NCI-H510A treated with DMSO at 0.1 percent for 48 hours (cell line): ENCODE results near the gene GOLGA6A.
"Not testable (repeated sequence)": the region's sequence is repeated elsewhere in the genome, so short reads cannot be mapped to it uniquely, and the experiment has no call there.

Experiments used
- DNase-seq: peaks from one replicate; lab custom pipeline; 2025; lab: John Stamatoyannopoulos, UW

Gene GOLGA6A

DNA sequence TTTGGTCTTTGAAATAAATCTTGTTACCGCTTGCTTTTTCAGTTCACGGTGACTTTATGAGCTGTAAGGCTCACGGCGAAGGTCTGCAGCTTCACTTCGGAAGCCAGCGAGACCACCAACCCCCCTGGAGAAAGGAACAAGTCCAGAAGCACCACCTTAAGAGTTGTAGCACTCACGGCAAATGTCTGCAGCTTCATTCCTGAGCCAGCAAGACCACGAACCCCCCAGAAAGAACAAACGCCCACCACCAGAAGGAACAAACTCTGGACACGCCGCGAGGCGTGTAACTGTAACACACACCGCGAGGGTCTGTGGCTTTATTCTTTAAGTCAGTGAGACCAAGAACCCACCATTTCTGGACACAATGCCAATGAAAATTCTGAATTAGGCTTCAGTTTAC, 28.8 kb downstream of the GOLGA6A start:
- DNase-seq, result no peak

DNA sequence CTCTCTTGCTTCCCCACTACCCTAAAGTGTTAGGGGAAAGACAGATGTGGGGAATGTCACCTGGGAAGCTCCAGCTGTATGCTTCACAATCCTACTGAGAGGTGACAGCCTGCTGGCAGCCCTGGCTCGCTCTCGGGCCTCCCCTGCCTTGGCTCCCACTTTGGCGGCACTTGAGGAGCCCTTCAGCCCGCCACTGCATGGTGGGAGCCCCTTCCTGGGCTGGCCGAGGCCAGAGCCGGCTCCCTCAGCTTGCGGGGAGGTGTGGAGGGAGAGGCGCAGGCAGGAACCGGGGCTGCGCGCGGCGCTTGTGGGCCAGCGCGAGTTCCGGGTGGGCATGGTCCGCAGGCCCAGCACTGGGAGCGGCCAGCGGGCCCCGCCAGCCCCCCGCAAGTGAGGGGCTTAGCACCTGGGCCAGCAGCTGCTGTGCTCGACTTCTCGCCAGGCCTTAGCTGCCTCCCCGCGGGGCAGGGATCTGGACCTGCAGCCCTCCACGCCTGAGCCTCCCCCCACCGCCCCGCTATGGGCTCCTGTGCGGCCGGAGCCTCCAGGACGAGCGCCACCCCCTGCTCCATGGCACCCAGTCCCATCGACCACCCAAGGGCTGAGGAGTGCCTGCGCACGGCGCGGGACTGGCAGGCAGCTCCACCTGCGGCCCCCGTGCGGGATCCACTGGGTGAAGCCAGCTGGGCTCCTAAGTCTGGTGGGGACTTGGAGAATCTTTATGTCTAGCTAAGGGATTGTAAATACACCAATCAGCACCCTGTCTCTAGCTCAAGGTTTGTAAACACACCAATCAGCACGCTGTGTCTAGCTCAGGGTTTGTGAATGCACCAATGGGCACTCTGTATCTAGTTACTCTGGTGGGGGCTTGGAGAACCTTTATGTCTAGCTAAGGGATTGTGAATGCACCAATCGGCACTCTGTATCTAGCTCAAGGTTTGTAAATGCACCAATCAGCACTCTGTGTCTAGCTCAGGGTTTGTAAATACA, 29.8 kb downstream of the GOLGA6A start:
- DNase-seq, result not testable (repeated sequence)

DNA sequence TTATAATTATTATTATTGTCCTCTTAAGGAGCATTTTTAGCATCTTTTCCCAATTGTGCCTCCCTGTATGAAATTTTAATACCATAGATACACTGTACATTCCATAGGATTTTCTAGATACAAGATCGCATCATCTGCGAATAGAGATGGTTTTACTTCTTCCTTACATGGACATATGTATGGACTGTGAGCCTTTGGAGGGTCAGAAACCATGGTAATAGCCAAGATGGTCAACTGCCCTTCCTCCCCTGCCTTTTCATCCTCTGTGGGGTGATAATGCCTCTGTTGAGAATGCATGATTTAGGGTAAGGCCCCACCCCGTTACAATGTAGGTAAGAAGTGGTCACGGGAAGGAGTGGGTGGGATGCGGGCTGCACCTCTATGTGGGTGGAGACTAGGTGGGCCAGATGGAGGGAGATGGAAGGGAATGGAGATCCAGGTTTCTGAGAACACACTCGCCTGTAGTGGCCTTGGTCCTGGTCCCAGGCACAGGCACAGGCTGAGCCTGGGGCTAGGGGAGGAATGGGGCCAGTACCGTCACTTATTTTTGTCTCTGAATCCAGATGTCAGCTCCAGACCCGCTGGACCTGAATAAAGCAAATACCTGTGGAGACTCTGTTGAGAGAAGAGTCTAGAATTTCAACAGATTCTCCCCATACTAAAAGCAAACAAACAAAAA, 31.7 kb downstream of the GOLGA6A start:
- DNase-seq, result no peak

DNA sequence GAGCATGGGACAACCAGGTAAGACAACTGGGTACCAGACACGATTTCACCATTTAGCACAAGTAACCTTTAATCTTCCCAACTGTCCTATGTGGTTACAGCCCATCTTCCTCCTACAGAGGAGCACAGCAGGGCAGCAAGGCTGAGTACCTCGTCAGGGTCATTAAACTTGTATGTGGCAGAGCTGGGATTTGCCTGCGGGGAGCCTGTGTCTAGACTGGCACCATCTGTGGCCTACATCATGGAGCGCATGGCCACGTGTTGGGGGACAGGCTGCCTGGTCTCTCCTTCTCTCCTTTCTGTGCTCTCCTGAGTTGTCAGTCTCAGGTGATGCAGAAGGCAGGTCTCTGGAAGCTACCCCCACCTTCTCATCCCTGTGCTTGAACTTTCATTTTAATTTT, 32.2 kb downstream of the GOLGA6A start:
- DNase-seq, result peak; percentile 0

DNA sequence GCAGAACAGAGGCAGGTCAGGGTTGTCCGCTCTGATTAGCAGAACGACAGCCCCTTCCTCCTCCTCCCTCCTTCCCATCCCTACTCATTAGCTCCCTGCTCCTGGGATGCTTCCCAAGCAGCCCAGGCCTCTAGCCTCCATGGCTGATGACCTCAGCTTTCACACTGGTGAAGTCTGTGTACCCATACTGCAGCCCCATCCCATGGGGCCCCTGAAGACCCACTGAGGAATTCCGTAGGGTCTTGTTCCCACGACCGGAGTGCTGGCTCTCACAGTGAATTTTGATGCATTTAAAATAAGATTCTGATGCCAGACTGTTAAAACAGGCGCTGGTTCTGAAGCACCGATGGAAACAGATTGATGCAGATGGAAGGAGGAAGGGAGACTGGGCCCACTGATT, 36.1 kb downstream of the GOLGA6A start:
- no peak for DNase-seq

DNA sequence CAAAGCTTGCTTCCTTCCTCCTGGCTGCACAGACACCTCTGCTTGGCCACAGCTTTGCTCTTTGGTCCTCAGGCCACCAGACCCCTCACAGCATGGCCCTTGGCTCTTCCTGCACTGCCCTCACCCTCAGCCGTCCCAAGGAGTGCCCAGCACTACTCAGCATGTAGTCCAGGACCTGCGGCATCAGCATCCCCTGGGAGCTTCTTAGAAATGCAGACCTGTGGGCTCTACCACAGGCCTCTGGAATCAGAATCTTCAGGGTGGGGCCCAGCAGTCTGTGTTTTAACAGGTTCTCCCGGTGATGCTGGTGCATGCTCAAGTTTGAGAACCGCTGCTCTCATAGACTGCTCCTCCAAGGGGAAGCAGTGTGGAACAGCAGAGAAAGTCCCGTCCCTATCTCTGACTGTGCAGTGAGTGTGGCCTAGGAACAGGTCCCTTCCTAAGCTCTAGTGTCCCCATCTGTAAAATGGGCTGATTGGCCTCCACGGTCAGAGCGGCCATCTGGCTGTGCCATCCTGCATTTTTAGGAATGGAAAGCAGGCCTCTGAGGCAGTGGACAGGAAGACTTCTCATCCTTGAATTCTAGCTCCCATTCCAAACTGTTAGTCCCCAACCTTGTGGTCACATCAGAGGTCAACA, 36.6 kb downstream of the GOLGA6A start:
- DNase-seq, result no peak

DNA sequence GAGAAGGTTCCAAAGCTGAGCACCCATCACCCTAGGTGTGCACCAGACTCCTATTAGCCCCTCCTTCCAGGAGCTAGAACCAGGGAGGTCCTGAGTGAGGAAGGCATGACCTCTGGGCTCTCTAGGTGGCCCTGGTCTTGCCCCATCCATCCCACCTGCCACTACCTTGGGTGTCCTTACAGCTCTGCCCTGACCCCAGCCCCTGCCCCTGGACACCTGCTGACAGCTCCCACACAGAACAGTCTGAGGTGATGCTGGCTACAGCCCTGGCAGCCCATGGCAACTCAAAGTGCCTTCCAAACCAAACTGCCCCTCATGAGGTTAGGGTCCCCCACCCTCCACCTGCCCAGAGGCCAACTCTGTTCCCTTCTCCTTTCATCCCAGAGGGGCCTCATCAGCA, 37.2 kb downstream of the GOLGA6A start:
- no peak for DNase-seq

DNA sequence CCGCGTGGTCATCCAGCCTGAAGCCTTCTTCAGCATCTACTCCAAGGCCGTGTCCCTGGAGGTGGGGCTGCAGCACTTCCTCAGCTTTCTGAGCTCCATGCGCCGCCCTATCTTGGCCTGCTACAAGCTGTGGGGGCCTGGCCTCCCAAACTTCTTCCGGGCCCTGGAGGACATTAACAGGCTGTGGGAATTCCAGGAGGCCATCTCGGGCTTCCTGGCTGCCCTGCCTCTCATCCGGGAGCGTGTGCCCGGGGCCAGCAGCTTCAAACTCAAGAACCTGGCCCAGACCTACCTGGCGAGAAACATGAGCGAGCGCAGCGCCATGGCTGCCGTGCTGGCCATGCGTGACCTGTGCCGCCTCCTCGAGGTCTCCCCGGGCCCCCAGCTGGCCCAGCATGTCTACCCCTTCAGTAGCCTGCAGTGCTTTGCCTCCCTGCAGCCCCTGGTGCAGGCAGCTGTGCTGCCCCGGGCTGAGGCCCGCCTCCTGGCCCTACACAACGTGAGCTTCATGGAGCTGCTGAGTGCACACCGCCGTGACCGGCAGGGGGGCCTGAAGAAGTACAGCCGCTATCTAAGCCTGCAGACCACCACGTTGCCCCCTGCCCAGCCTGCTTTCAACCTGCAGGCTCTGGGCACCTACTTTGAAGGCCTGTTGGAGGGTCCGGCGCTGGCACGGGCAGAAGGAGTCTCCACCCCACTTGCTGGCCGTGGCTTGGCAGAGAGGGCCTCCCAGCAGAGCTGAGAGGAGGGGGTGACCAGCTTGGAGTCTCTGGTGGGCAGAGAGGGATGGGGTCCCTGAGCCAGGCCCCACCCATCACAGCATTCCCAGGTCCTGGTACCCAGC, 37.9 kb downstream of the GOLGA6A start:
- DNase-seq, result no peak

DNA sequence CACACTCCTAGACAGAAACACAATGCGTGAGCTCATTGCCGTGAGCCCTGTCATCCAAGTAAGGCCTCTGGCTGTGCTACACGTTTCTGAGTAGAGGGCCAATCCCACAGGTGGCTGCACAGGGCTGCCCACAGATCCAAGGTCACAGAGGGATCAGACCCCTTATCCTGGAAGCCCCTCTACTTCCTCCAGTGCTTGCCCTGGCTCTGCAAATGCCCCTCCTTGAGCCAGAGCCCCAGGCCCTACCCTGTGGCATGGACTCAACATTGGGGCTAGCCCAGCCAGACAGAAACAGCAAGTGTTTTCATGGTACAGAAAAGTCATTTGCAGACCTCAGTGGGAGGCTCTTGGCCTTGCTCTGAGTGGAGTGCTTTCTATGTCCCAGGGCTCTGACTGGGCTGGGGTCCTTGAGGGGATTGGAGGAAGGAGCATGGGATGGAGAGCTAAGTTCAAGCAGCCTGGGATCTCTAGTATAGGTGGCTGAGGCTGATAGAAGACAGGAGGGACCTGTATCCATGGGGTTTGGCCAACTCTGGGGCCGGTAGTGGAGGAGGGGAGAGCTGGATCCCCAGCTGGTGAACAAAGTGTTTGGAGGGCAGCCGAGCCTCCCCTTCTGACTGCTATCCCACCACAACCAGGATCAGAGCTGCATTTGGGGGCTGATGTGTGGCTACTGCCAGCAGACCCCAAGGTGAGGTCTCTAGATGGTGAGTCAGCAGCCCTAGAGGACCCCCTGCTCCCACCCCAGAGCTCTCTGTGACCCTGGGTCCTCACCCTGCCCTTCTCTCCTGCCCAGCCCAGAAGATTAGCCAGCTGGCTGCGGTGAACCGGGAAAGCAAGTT, 38.7 kb downstream of the GOLGA6A start:
- no peak for DNase-seq

DNA sequence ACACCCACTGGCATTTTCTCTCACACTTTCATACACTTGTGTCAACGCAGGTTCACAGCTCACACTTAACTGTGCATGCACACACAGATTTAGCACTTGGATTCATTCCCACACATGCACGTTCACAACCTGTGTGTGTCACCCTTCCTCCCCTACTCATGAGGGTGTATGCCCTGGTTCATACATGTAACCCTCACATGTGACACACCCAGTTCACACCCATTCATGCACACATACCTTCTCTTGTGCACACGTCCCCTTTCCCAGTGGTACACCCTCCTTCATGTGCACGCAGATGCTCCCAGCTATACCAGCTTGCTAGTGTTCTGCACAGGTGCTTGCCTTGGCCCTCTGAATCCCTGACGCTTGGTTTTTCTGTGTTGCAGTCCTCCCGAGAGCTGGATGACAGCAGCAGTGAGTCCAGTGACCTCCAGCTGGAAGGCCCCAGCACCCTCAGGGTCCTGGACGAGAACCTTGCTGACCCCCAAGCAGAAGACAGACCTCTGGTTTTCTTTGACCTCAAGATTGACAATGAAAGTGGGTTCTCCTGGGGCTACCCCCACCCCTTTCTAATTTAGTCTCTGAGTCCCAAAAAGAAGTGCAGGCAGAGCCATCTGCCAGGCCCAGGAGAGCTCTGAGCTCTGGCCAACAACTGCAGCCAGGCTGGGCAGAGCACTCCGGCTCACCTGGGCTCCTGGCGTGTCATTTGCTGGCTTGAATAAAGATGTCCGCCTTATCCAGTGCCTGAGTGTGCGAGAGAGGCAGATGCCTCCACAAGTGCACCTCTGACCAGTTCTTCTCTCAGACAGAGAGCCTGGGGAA, 39.5 kb downstream of the GOLGA6A start:
- no peak for DNase-seq

DNA sequence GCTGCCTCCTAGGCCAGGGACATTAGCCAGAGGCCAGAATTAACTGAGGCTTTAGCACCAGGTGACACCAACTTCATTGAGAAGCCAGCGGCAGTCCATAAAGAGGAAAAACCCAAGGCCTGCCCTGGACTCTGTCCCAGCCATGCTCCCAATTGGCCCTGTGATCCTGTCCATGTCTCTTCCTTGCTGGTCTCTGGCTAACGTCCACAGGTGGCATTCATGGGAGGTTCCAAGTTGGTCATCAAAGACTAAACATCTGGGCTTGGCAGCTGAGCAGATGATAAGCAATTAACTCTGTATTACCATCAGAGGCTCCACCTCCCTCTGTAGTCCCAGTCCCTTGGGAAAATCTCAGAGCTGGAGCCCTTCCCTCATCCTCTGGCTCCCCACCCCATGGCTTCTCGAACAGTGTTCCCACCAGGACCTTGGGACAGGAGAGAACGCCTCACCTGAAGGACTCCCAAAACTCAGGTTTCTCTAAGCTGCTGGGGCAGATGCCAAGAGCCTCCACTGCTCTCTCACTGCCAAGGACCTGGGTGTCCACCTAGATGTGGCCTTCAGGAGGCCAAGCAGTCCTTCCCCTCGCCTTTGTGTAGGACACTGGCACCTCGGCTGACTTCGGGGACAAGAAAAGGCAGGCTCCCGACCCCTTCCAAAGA, 40.4 kb downstream of the GOLGA6A start:
- DNase-seq, result no peak

DNA sequence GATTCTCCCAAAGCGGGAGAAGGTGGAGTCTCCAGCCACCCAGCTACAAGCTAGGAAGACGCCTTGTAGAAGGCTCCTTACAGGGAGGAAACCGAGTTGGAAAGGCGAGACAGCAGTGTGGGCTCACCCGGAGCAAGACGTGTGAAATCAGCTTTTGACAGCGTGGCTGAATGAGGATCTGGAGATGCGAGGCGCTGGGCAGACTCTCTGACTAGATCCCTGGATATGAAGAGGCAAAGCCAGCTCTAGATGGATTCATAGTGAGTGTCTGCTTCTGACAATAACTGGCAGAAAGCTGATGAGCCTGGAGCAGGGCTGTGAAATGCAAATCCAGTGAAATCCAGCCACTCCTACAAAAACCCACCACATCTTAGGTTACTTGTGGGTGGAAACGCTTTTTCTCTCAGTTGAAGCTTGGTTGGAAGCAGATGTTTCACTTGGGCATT, 41.0 kb downstream of the GOLGA6A start:
- DNase-seq, result no peak

DNA sequence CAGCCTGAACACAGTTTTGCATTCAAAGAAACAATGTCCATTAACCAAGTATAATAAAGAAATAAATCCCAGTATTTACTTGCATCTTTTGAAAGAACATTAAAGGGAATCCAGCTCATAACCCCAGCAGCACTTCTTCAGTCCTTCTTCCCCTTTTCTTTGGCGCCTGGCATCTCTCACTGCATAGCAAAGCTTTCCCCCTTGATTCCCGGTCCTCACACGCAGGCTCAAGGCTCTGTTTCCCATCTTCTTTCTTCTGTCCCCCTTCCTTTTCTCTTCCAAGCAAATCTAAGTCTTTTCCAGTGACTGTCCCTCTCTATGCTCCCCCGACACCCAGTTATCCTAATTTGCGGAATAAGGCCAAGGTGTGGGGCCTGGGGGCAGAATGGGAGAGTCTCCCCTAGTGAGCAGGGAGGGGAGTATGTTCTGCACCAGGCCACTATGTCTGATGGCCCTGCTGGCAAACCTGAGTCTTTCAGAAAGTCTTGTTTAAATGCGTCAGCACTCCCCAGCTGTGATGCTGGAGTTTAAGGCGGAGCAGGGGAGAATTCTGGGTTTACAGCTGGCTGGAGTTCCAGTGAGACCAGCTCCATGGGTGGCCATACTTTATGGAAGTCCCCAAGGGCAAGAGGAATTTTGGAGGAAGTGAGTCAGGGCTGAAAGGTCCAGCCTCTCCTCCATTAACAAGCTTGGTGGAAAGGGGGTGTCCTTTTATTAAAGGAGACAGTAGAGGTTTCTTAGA, 42.1 kb downstream of the GOLGA6A start:
- no peak for DNase-seq

DNA sequence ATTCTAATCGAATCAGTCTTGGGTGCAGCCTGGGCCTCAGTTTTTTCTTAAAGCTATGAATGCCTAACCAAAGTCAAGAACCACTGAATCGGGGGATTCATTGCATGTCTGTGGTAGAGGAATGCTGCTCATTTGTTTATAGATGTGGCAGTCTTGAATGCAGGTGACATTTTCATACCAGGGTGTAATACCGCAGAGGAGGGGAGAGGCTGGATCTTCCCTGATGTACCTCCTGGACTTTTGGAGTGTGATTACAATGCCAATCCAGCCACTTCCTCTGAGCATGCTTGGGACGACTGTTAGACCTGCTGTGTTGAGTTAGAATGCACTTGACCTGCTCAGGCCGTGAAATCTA, 42.7 kb downstream of the GOLGA6A start:
- no peak for DNase-seq

DNA sequence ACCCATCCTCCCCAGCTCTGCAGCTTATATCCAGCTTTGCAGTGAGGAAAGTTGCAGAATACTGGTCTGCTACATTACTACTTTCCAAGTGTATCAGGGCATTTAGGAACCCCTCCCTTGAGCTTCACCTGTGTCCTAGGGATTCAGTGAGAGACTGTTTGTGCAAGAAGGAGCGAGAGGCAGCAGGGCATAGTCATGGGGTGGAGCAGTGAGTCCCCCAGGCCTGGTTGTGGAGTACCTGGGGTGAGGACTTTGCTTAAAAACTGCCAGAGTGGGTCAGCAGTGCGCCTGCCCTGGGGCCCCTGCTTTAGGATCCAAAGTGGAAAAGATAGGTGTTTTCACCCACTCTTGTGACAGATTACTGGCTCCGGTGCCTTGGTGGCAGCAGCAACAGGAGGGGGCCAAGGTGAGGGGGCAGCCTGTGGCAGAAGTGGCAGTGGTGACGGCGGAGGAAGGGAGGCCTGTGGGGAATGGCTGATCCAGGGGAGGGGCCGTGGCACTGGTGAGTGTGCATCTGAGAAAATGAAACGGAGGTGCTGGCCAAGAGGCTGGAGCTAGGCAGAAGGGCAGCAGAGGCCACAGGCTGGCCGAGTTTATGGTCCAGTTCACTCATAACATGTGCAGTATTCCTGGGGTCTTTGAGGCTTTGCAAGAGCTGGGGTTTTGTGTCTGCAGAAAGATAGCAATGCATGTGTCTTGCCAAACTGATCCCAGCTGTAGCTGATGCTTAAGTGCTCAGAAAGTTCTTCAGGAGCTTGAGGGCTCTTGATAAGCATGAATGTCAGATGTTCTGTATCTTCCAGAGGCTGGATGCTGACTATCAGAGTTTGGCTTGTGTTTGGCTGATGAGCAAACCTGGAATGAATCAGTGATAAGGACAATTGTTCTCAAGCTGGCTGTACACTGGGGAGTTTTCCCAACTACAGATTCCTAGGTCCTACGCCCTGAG, 43.4 kb downstream of the GOLGA6A start:
- no peak for DNase-seq

DNA sequence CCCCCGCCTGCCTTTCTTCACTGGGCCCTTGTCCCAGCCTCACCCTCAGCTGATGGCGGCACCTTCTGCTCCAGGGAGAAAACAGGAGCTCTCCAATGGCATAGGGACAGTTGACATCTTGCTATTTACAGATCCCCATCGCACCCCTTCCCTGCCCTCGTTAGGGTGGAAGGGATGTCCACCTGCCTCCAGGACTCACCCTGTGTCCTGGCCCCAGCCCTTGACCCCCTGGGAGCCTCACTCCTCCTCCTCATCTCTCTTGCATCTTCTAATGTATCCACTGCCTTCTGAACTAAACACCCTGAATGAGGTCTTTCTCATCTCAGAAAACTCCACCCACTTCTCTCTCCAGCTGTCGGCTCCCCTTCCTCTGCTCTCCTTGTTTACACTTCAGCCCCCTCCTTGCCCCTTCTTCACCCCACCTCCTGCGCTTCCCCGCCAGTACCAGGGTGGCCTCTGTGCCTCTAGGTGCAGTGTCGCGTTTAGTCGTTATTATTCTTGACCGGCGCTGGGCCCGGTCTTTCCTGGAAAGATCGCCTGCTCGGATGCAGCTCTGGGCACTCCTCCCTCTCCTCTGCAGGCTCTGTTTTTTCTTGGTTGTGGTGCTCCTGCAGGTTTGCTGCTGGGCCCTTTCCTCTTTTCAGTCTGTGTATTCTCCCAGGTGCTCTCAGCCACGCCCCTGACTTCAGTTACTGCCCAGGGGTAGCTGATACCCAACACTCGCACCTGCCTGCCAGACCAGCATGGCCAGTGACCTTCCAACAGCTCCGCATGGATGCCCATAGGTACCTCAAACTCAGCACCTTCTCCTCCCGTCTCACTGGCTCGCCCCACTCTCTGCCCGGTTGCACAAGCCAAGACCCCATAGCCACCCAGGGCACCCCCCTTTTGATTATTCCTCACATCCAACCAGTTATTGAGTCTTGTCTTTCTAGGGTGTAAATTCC, 44.9 kb downstream of the GOLGA6A start:
- peak; percentile 6 for DNase-seq
